ENCODE measurements around the gene ADH5. TPM values are rescaled to one million over a fixed set of nuclear protein-coding genes. Genes with fewer than 3 reads are reported as not detected.
"Not testable (repeated sequence)": the region's sequence is repeated elsewhere in the genome, so short reads cannot be mapped to it uniquely, and the experiment has no call there.

Gene ADH5
- total RNA-seq (2014; rRNA removed; shearing (Covaris generic)), result 331 and 341 TPM in 2 replicates

- Histone ChIP-seq H3K36me3 (replicated peaks; ENCODE audit: control insufficient read depth, insufficient read depth, low read length) (peaks cover 9% of the 10 kb centered on the region), H3K27me3 (ENCODE audit: control insufficient read depth, insufficient read depth, low read length) (no peaks in the 10 kb centered on the region), H3K4me3 (ENCODE audit: insufficient read depth, low read depth, low read length) (peak within 1 kb of the TSS; percentile 78)
- DNase-seq, result peak; percentile 95
These were observed at the start of gene ADH5 for GRCh38 chr4:99088481-99089365. Gene ADH5 (minus strand): TSS chr4:99088788. CDS start chr4:99088700, 88 bp downstream.

GRCh38 chr4:99136329-99136728, 47.7 kb upstream of the ADH5 start:
- Histone ChIP-seq H3K27me3 (ENCODE audit: control insufficient read depth, insufficient read depth, low read length) (no peaks in the 10 kb centered on the region), H3K36me3 (replicated peaks; ENCODE audit: control insufficient read depth, insufficient read depth, low read length) (no peaks in the 10 kb centered on the region), H3K4me3 (ENCODE audit: insufficient read depth, low read depth, low read length) (no peak overlapping the region)
- DNase-seq, result no peak

- Histone ChIP-seq H3K27me3 (ENCODE audit: control insufficient read depth, insufficient read depth, low read length) (no peaks in the 10 kb centered on the region), H3K4me3 (ENCODE audit: insufficient read depth, low read depth, low read length) (no peak overlapping the region), H3K36me3 (replicated peaks; ENCODE audit: control insufficient read depth, insufficient read depth, low read length) (no peaks in the 10 kb centered on the region)
- DNase-seq, result no peak
These were observed 47.1 kb upstream of the ADH5 start for GRCh38 chr4:99135541-99136162.

GRCh38 chr4:99134586-99134985, 46.0 kb upstream of the ADH5 start:
- Histone ChIP-seq H3K27me3 (ENCODE audit: control insufficient read depth, insufficient read depth, low read length) (no peaks in the 10 kb centered on the region), H3K4me3 (ENCODE audit: insufficient read depth, low read depth, low read length) (no peak overlapping the region), H3K36me3 (replicated peaks; ENCODE audit: control insufficient read depth, insufficient read depth, low read length) (no peaks in the 10 kb centered on the region)
- DNase-seq, result no peak

GRCh38 chr4:99131378-99131777, 42.8 kb upstream of the ADH5 start:
- Histone ChIP-seq H3K36me3 (replicated peaks; ENCODE audit: control insufficient read depth, insufficient read depth, low read length) (no peaks in the 10 kb centered on the region), H3K4me3 (ENCODE audit: insufficient read depth, low read depth, low read length) (no peak overlapping the region), H3K27me3 (ENCODE audit: control insufficient read depth, insufficient read depth, low read length) (no peaks in the 10 kb centered on the region)
- no peak for DNase-seq

GRCh38 chr4:99126376-99126775, 37.8 kb upstream of the ADH5 start:
- no peaks in the 10 kb centered on the region for H3K36me3 ChIP-seq (replicated peaks; ENCODE audit: control insufficient read depth, insufficient read depth, low read length)
- no peak for DNase-seq
- no peaks in the 10 kb centered on the region for H3K27me3 ChIP-seq (ENCODE audit: control insufficient read depth, insufficient read depth, low read length)
- H3K4me3 ChIP-seq (ENCODE audit: insufficient read depth, low read depth, low read length), result no peak overlapping the region

- peak; percentile 23 for DNase-seq
- Histone ChIP-seq H3K27me3 (ENCODE audit: control insufficient read depth, insufficient read depth, low read length) (no peaks in the 10 kb centered on the region), H3K4me3 (ENCODE audit: insufficient read depth, low read depth, low read length) (no peak overlapping the region), H3K36me3 (replicated peaks; ENCODE audit: control insufficient read depth, insufficient read depth, low read length) (no peaks in the 10 kb centered on the region)
These were observed 32.4 kb upstream of the ADH5 start for GRCh38 chr4:99121008-99121407.

- H3K4me3 ChIP-seq (ENCODE audit: insufficient read depth, low read depth, low read length), result no peak overlapping the region
- no peaks in the 10 kb centered on the region for H3K36me3 ChIP-seq (replicated peaks; ENCODE audit: control insufficient read depth, insufficient read depth, low read length)
- DNase-seq, result no peak
- no peaks in the 10 kb centered on the region for H3K27me3 ChIP-seq (ENCODE audit: control insufficient read depth, insufficient read depth, low read length)
These were observed 31.9 kb upstream of the ADH5 start for GRCh38 chr4:99120501-99120900.

GRCh38 chr4:99117876-99118693, 29.5 kb upstream of the ADH5 start:
- H3K36me3 ChIP-seq (replicated peaks; ENCODE audit: control insufficient read depth, insufficient read depth, low read length), result no peaks in the 10 kb centered on the region
- no peak overlapping the region for H3K4me3 ChIP-seq (ENCODE audit: insufficient read depth, low read depth, low read length)
- no peaks in the 10 kb centered on the region for H3K27me3 ChIP-seq (ENCODE audit: control insufficient read depth, insufficient read depth, low read length)
- no peak for DNase-seq

GRCh38 chr4:99117122-99117841, 28.7 kb upstream of the ADH5 start:
- H3K27me3 ChIP-seq (ENCODE audit: control insufficient read depth, insufficient read depth, low read length); H3K4me3 ChIP-seq (ENCODE audit: insufficient read depth, low read depth, low read length); DNase-seq; H3K36me3 ChIP-seq (replicated peaks; ENCODE audit: control insufficient read depth, insufficient read depth, low read length): not testable (repeated sequence)

GRCh38 chr4:99109286-99109685, 20.7 kb upstream of the ADH5 start:
- H3K4me3 ChIP-seq (ENCODE audit: insufficient read depth, low read depth, low read length); DNase-seq; H3K27me3 ChIP-seq (ENCODE audit: control insufficient read depth, insufficient read depth, low read length); H3K36me3 ChIP-seq (replicated peaks; ENCODE audit: control insufficient read depth, insufficient read depth, low read length): not testable (repeated sequence)

GRCh38 chr4:99104153-99104552, 15.6 kb upstream of the ADH5 start:
- H3K4me3 ChIP-seq (ENCODE audit: insufficient read depth, low read depth, low read length), result no peak overlapping the region
- DNase-seq, result no peak
- no peaks in the 10 kb centered on the region for H3K27me3 ChIP-seq (ENCODE audit: control insufficient read depth, insufficient read depth, low read length)
- H3K36me3 ChIP-seq (replicated peaks; ENCODE audit: control insufficient read depth, insufficient read depth, low read length), result no peaks in the 10 kb centered on the region

- H3K27me3 ChIP-seq (ENCODE audit: control insufficient read depth, insufficient read depth, low read length), result no peaks in the 10 kb centered on the region
- no peak overlapping the region for H3K4me3 ChIP-seq (ENCODE audit: insufficient read depth, low read depth, low read length)
- no peak for DNase-seq
- H3K36me3 ChIP-seq (replicated peaks; ENCODE audit: control insufficient read depth, insufficient read depth, low read length), result no peaks in the 10 kb centered on the region
These were observed 14.6 kb upstream of the ADH5 start for GRCh38 chr4:99103166-99103565.

- no peak overlapping the region for H3K4me3 ChIP-seq (ENCODE audit: insufficient read depth, low read depth, low read length)
- H3K36me3 ChIP-seq (replicated peaks; ENCODE audit: control insufficient read depth, insufficient read depth, low read length), result no peaks in the 10 kb centered on the region
- H3K27me3 ChIP-seq (ENCODE audit: control insufficient read depth, insufficient read depth, low read length), result no peaks in the 10 kb centered on the region
- DNase-seq, result no peak
These were observed 14.0 kb upstream of the ADH5 start for GRCh38 chr4:99102634-99103033.

All from H7 (cell line).